SU-DHL-6 (cell line): Measurements from ENCODE around the gene VWA5B1.

ENCODE experiments used
- H2AFZ ChIP-seq: fragments of 200-600 bp; sonication (generic); 2 replicates; pipeline ENCODE4 v1.6.1; 2014; ENCODE audit warnings: low read depth, mild to moderate bottlenecking, moderate library complexity, mixed read lengths, antibody characterized with exemption, low read length; ENCODE audit not compliant: severe bottlenecking
- H3F3A ChIP-seq: fragments of 200-600 bp; shearing (Covaris generic); 2 replicates; pipeline ENCODE4 v1.6.0; 2016; ENCODE audit warnings: antibody characterized with exemption, mild to moderate bottlenecking; ENCODE audit not compliant: insufficient read depth
- H3K27ac ChIP-seq: fragments of 200-600 bp; sonication (generic); 2 replicates; pipeline ENCODE4 v1.5.1; 2016; ENCODE audit warnings: low read depth, mild to moderate bottlenecking, low read length, moderate library complexity, mixed read lengths
- H3K27me3 ChIP-seq: fragments of 200-600 bp; sonication (generic), shearing (Covaris generic); 2 replicates; pipeline ENCODE4 v1.6.0; 2014; ENCODE audit warnings: mild to moderate bottlenecking, low read length
- H3K36me3 ChIP-seq: fragments of 200-600 bp; sonication (generic); 2 replicates; pipeline ENCODE4 v1.6.1; 2014; ENCODE audit warnings: mild to moderate bottlenecking, low read length, mixed read lengths
- H3K4me2 ChIP-seq: fragments of 300-600, 200-600 bp; shearing (Covaris generic), sonication (generic); 2 replicates; pipeline ENCODE4 v1.6.0; 2014; ENCODE audit warnings: low read length, low read depth, mild to moderate bottlenecking; ENCODE audit not compliant: poor library complexity, severe bottlenecking
- H3K4me3 ChIP-seq: fragments of 200-600 bp; sonication (generic); 2 replicates; pipeline ENCODE4 v1.5.1; 2014; ENCODE audit warnings: antibody characterized with exemption, low read length, mild to moderate bottlenecking, mixed read lengths; ENCODE audit not compliant: insufficient read depth, poor library complexity, severe bottlenecking
- H3K79me2 ChIP-seq: fragments of 200-600 bp; sonication (generic); 2 replicates; pipeline ENCODE4 v1.6.1; 2014; ENCODE audit warnings: mild to moderate bottlenecking, low read length, moderate library complexity; ENCODE audit not compliant: insufficient read depth
- H3K9ac ChIP-seq: fragments of 200-600 bp; sonication (generic); 2 replicates; pipeline ENCODE4 v1.7.0; 2014; ENCODE audit warnings: mild to moderate bottlenecking, low read length
- H3K9me2 ChIP-seq: fragments of 200-600 bp; sonication (generic); replicated peaks from 2 replicates; pipeline ENCODE4 v1.6.1; 2014; ENCODE audit warnings: low read length; ENCODE audit not compliant: insufficient read depth
- H3K9me3 ChIP-seq: fragments of 200-600 bp; sonication (generic); 2 replicates; pipeline ENCODE4 v1.6.1; 2014; ENCODE audit warnings: low read length, mixed read lengths; ENCODE audit not compliant: insufficient read depth
- H4K20me1 ChIP-seq: fragments of 200-600 bp; sonication (generic); 2 replicates; pipeline ENCODE4 v1.6.1; 2014; ENCODE audit warnings: low read depth, mild to moderate bottlenecking, antibody characterized with exemption, low read length, moderate library complexity, mixed read lengths
- EZH2phosphoT487 ChIP-seq: fragments of 200-600 bp; sonication (generic), shearing (Covaris generic); conservative IDR thresholded peaks from 2 replicates; pipeline ENCODE4 v1.6.1; 2018; ENCODE audit warnings: mild to moderate bottlenecking, antibody characterized with exemption, low read length, moderate library complexity, mixed read lengths
- TF ChIP-seq, protein P1 (sequence below): fragments of 200-600 bp; sonication (generic); IDR thresholded peaks from one replicate; pipeline ENCODE4 v1.5.1; 2017; ENCODE audit warnings: antibody characterized with exemption, mild to moderate bottlenecking, low read length, moderate library complexity; ENCODE audit not compliant: insufficient read depth, poor library complexity, severe bottlenecking

VWA5B1 gene

DNA sequence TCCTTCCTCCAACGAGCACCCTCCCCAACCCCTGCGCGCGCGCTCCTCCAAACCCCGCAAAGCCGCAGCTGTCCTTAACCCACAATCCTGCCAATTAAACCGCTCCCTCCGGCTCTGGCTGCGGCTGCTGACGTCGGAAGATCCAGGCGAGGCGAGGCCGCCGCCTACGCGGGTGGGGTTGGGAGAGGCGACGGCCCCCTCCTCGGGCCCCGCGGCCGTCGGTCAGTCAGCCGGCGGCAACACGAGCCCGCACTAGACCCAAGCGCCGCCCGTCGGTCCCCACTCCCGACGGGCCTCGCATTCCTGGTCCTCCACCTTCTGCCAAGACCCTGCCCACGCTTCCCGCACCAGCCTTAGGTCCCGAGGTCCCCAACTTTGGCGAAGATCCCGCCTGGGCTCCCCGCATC, 75.4 kb downstream of the VWA5B1 start:
- Histone ChIP-seq H4K20me1 (no peaks in the 10 kb centered on the region), H3K9me2 (no peaks in the 10 kb centered on the region), H3K4me3 (no peak overlapping the region), H3K79me2 (no peaks in the 10 kb centered on the region), H3K9ac (no peak overlapping the region), H3K4me2 (no peak overlapping the region), H3K9me3 (no peaks in the 10 kb centered on the region), H3K36me3 (no peaks in the 10 kb centered on the region), H3F3A (no peaks in the 10 kb centered on the region), H3K27me3 (no peaks in the 10 kb centered on the region), H3K27ac (no peak overlapping the region), H2AFZ (no peak overlapping the region)
- TF ChIP-seq, protein P1, sequence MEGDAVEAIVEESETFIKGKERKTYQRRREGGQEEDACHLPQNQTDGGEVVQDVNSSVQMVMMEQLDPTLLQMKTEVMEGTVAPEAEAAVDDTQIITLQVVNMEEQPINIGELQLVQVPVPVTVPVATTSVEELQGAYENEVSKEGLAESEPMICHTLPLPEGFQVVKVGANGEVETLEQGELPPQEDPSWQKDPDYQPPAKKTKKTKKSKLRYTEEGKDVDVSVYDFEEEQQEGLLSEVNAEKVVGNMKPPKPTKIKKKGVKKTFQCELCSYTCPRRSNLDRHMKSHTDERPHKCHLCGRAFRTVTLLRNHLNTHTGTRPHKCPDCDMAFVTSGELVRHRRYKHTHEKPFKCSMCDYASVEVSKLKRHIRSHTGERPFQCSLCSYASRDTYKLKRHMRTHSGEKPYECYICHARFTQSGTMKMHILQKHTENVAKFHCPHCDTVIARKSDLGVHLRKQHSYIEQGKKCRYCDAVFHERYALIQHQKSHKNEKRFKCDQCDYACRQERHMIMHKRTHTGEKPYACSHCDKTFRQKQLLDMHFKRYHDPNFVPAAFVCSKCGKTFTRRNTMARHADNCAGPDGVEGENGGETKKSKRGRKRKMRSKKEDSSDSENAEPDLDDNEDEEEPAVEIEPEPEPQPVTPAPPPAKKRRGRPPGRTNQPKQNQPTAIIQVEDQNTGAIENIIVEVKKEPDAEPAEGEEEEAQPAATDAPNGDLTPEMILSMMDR: no peak
- no peak for TF ChIP-seq EZH2phosphoT487

DNA sequence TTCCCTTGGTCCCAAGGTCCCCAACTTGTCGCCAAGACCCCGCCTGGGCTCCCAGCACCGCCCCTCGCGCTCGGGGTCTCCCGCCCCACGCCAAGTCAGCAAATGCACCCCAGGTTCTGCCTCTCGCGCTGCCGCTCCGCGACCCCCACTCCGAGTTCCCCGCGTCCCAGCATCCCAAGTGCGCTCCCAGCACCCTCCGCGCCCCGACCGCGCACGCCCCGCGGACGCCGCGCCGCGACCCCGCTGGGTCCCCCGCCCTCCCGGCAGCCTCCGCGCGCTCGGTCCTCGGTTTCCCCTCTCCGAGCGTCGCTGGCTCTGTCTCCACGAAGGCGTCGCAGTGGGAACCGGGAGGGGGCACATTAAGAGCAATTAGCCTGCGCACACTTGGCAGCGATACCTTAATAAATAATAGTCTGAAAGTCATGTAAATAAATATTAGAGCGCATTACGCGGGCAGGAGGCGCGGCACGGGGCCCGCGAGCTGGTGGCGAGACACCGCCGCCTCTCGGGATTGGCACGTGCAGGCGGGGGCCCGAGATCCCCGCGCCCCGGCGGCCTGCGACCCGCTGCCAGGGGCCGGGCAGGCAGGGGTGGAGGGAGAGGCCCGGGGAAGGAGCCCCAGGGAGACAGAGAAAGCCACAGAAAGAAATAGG, 75.9 kb downstream of the VWA5B1 start:
- H3K4me3 ChIP-seq: no peak overlapping the region
- H3K27ac ChIP-seq: no peak overlapping the region
- H3K9me3 ChIP-seq: no peaks in the 10 kb centered on the region
- H3K79me2 ChIP-seq: no peaks in the 10 kb centered on the region
- H2AFZ ChIP-seq: no peak overlapping the region
- H3K9ac ChIP-seq: no peak overlapping the region
- no peaks in the 10 kb centered on the region for H3F3A ChIP-seq
- no peaks in the 10 kb centered on the region for H3K36me3 ChIP-seq
- no peaks in the 10 kb centered on the region for H3K27me3 ChIP-seq
- TF ChIP-seq EZH2phosphoT487: no peak
- TF ChIP-seq, protein P1: no peak
- no peaks in the 10 kb centered on the region for H4K20me1 ChIP-seq
- no peak overlapping the region for H3K4me2 ChIP-seq
- H3K9me2 ChIP-seq: no peaks in the 10 kb centered on the region

GRCh38 chr1:20367116-20367585, 76.5 kb downstream of the VWA5B1 start:
- H3K27ac ChIP-seq: no peak overlapping the region
- no peaks in the 10 kb centered on the region for H3K79me2 ChIP-seq
- no peaks in the 10 kb centered on the region for H3K9me2 ChIP-seq
- H4K20me1 ChIP-seq: no peaks in the 10 kb centered on the region
- H3F3A ChIP-seq: no peaks in the 10 kb centered on the region
- no peak overlapping the region for H3K4me2 ChIP-seq
- no peaks in the 10 kb centered on the region for H3K9me3 ChIP-seq
- no peak overlapping the region for H2AFZ ChIP-seq
- no peak overlapping the region for H3K4me3 ChIP-seq
- no peak overlapping the region for H3K9ac ChIP-seq
- TF ChIP-seq, protein P1: no peak
- no peak for TF ChIP-seq EZH2phosphoT487
- no peaks in the 10 kb centered on the region for H3K36me3 ChIP-seq
- H3K27me3 ChIP-seq: no peaks in the 10 kb centered on the region
